ENCODE results near the gene BATF3. TPM values are rescaled to one million over a fixed set of nuclear protein-coding genes. Genes with fewer than 3 reads are reported as not detected.

Gene BATF3
- total and polyA plus RNA-seq, 9 of the 15 experiments (the other 6 are each of a cell fraction or from before 2014, with no cell fraction given): 0.40 to 3.8 (median 2.0) TPM

- TF ChIP-seq CBX8 (IDR thresholded peaks at IDR 0.05; ENCODE audit: borderline replicate concordance, extremely low read depth, low read depth, low read length, poor library complexity, severe bottlenecking) (no peak), RBM14 (IDR thresholded peaks at IDR 0.05; ENCODE audit: borderline replicate concordance, insufficient read depth, low read depth, low read length) (0 out of 2 replicates have a peak, but pooled peaks have one; percentile 52), CTCF (IDR thresholded peaks at IDR 0.05 in 2 of 3, conservative IDR thresholded peaks at IDR 0.05 in 1 of 3; ENCODE audit: insufficient read depth in 2 of 3, low read depth in 1 of 3, low read length in 3 of 3) (peak; percentile 73 to 96 (median 82)), TGIF2 (CRISPR knock-in tag; IDR thresholded peaks at IDR 0.05) (peak; percentile 95; the same call in 1 of the 2 replicates), ZNF146 (CRISPR knock-in tag; IDR thresholded peaks at IDR 0.05; ENCODE audit: unreplicated experiment) (no peak), PHF21A (IDR thresholded peaks at IDR 0.05; ENCODE audit: borderline replicate concordance, low read depth) (no peak), ZBTB40 (IDR thresholded peaks at IDR 0.05) (no peak), ZBTB40 (CRISPR knock-in tag; IDR thresholded peaks at IDR 0.05) (peak; percentile 68; the same call in 1 of the 2 replicates), JUNB (CRISPR knock-in tag; conservative IDR thresholded peaks at IDR 0.05) (no peak), GABPB1 (CRISPR knock-in tag; IDR thresholded peaks at IDR 0.05) (peak; percentile 57), ATF4 (CRISPR knock-in tag; IDR thresholded peaks at IDR 0.05) (no peak), RFX7 (CRISPR knock-in tag; IDR thresholded peaks at IDR 0.05) (no peak), MXI1 (IDR thresholded peaks at IDR 0.05; ENCODE audit: low read depth, low read length) (peak; percentile 25; the same call in 1 of the 2 replicates), ZNF143 (CRISPR knock-in tag; IDR thresholded peaks at IDR 0.05) (no peak), GABPA (tag; conservative IDR thresholded peaks at IDR 0.05; ENCODE audit: low read depth) (no peak), HOXB6 (CRISPR knock-in tag; IDR thresholded peaks at IDR 0.05; ENCODE audit: borderline replicate concordance) (no peak), SNIP1 (IDR thresholded peaks at IDR 0.05; ENCODE audit: low read depth) (no peak)
Measured at GRCh38 chr1:212699104-212699624, 476 bp downstream of the BATF3 start (continued).
